Small intestine (tissue), 7 donors: ENCODE measurements around the gene LTBP4. TPM values are rescaled to one million over a fixed set of nuclear protein-coding genes. Genes with fewer than 3 reads are reported as not detected.

ENCODE experiments used
- DNase-seq, 2 donors: peaks; one replicate each; pipeline versions ENCODE4 v3.0.0 to v3.0.0-alpha.2; 2013
- FAIRE-seq: peaks from 2 replicates; lab custom pipeline; 2012; peaks lifted over from hg19 to GRCh38; lab: Jason Lieb, UNC
- H3K27ac ChIP-seq, 3 donors: one replicate each; pipeline ENCODE4 v1.5.1; 2013; ENCODE audit warnings: low read length in 2 of 3, mild to moderate bottlenecking in 2 of 3, control low read depth in 1 of 3, inconsistent platforms in 1 of 3, low read depth in 1 of 3, moderate library complexity in 1 of 3
- H3K27me3 ChIP-seq, 3 donors: one replicate each; pipeline ENCODE4 v1.6.1; 2013; ENCODE audit warnings: low read length in 3 of 3, inconsistent platforms in 1 of 3; ENCODE audit not compliant: control insufficient read depth in 3 of 3, insufficient read depth in 3 of 3
- H3K36me3 ChIP-seq, 3 donors: one replicate each; pipeline ENCODE4 v1.6.1; 2013; ENCODE audit warnings: low read length in 3 of 3, inconsistent platforms in 1 of 3, low read depth in 1 of 3, mild to moderate bottlenecking in 1 of 3, moderate library complexity in 1 of 3; ENCODE audit not compliant: control insufficient read depth in 3 of 3, insufficient read depth in 2 of 3
- H3K4me1 ChIP-seq, 3 donors: one replicate each; pipeline ENCODE4 v1.6.1; 2013; ENCODE audit warnings: low read length in 2 of 3, inconsistent platforms in 1 of 3, low read depth in 1 of 3, mild to moderate bottlenecking in 1 of 3, moderate library complexity in 1 of 3; ENCODE audit not compliant: control insufficient read depth in 3 of 3, insufficient read depth in 2 of 3
- H3K4me3 ChIP-seq, 3 donors: one replicate each; pipeline ENCODE4 v1.5.1; 2013; ENCODE audit warnings: low read length in 3 of 3, control low read depth in 1 of 3, inconsistent platforms in 1 of 3, low read depth in 1 of 3, mild to moderate bottlenecking in 1 of 3, moderate library complexity in 1 of 3
- H3K9me3 ChIP-seq, 2 donors: one replicate each; pipeline ENCODE4 v1.6.1; 2013; ENCODE audit warnings: low read depth in 1 of 2, low read length in 1 of 2; ENCODE audit not compliant: control insufficient read depth in 2 of 2, insufficient read depth in 1 of 2
- WGBS, 3 donors: extraction: QIAGEN DNeasy Blood & Tissue Kit; methylation state at CpG; one replicate each; pipeline ENCODE4 v1.1.7; 2013; 5-methylcytosine and 5-hydroxymethylcytosine counted together
- polyA plus RNA-seq, 4 donors: library from polyadenylated mRNA; stranded (reverse) in 3 of 4; unstranded in 1 of 4; fragments of 200-250 nt in 3 of 4; fragments of 120-200 nt in 1 of 4; gene quantifications; one replicate each; pipeline versions ENCODE4 v1.2.1 to v1.2.3, GENCODE V29; 2013
- donor health status: healthy with polysubstance abuse.
- donor health status: control.
- donor health status: control.
- donor health status: Bipolar disorder and iron deficiency.
- donor health status: healthy.

Gene LTBP4
- polyA plus RNA-seq, 4 donors = 63.3 to 222 (median 116) TPM

GRCh38 chr19:40667602-40668001, 66.4 kb downstream of the LTBP4 start:
- Histone ChIP-seq H3K4me3 (no peak overlapping the region), H3K9me3 (peaks cover 0 to 15% of the 10 kb centered on the region in 2 donors), H3K27ac (no peak overlapping the region), H3K4me1 (peaks cover 0 to 8% (median 5%) of the 10 kb centered on the region in 3 donors), H3K27me3 (peaks cover 0 to 10% (median 0%) of the 10 kb centered on the region in 3 donors), H3K36me3 (peaks cover 0 to 54% (median 8%) of the 10 kb centered on the region in 3 donors)
- no peak for DNase-seq
- 92 to 94% (median 92%) methylated on average over 11 to 14 of the region's 14 CpGs for WGBS, 3 donors
- FAIRE-seq = no peak

GRCh38 chr19:40668991-40669614, 67.9 kb downstream of the LTBP4 start:
- no peak for FAIRE-seq
- Histone ChIP-seq H3K27me3 (no peaks in the 10 kb centered on the region), H3K9me3 (peaks cover 0 to 15% of the 10 kb centered on the region in 2 donors), H3K27ac (no peak overlapping the region), H3K4me1 (peaks cover 0 to 2% (median 0%) of the 10 kb centered on the region in 3 donors), H3K4me3 (no peak overlapping the region), H3K36me3 (peaks cover 0 to 67% (median 8%) of the 10 kb centered on the region in 3 donors)
- no peak for DNase-seq
- WGBS, 3 donors = 87 to 95% (median 94%) methylated on average over 7 of the region's 7 CpGs

- Histone ChIP-seq H3K27me3 (no peaks in the 10 kb centered on the region), H3K4me3 (no peak overlapping the region), H3K9me3 (peaks cover 0 to 15% of the 10 kb centered on the region in 2 donors), H3K27ac (no peak overlapping the region), H3K4me1 (peaks cover 0 to 2% (median 0%) of the 10 kb centered on the region in 3 donors), H3K36me3 (peaks cover 0 to 83% (median 8%) of the 10 kb centered on the region in 3 donors)
- DNase-seq (no peak), FAIRE-seq (no peak)
- WGBS, 3 donors = 82 to 90% (median 89%) methylated on average over 9 of the region's 9 CpGs
These were observed 70.2 kb downstream of the LTBP4 start for GRCh38 chr19:40671404-40671803.

GRCh38 chr19:40672038-40672437, 70.9 kb downstream of the LTBP4 start:
- no peak for FAIRE-seq
- no peak for DNase-seq
- H3K9me3 ChIP-seq = peaks cover 0 to 15% of the 10 kb centered on the region in 2 donors
- peaks cover 0 to 85% (median 9%) of the 10 kb centered on the region in 3 donors for H3K36me3 ChIP-seq
- H3K4me1 ChIP-seq = no peaks in the 10 kb centered on the region
- WGBS, 3 donors = 82 to 88% (median 87%) methylated on average over 2 of the region's 2 CpGs
- H3K27ac ChIP-seq = no peak overlapping the region
- no peak overlapping the region for H3K4me3 ChIP-seq
- H3K27me3 ChIP-seq = no peaks in the 10 kb centered on the region

GRCh38 chr19:40672573-40673299, 71.6 kb downstream of the LTBP4 start:
- no peak for FAIRE-seq
- peaks cover 0 to 84% (median 11%) of the 10 kb centered on the region in 3 donors for H3K36me3 ChIP-seq
- 89 to 92% (median 90%) methylated on average over 7 of the region's 7 CpGs for WGBS, 3 donors

GRCh38 chr19:40673397-40673796, 72.2 kb downstream of the LTBP4 start:
- DNase-seq (no peak), FAIRE-seq (no peak)
- Histone ChIP-seq H3K4me3 (no peak overlapping the region), H3K36me3 (peaks cover 2 to 81% (median 11%) of the 10 kb centered on the region in 3 donors), H3K9me3 (peaks cover 0 to 15% of the 10 kb centered on the region in 2 donors), H3K27me3 (no peaks in the 10 kb centered on the region), H3K4me1 (no peaks in the 10 kb centered on the region), H3K27ac (no peak overlapping the region)
- 93 to 95% (median 94%) methylated on average over 10 to 11 of the region's 11 CpGs for whole genome bisulfite sequencing, 3 donors

More at GRCh38 chr19:40672573-40673299, 71.6 kb downstream of the LTBP4 start:
- DNase-seq = no peak
- Histone ChIP-seq H3K27ac (no peak overlapping the region), H3K4me1 (no peaks in the 10 kb centered on the region), H3K27me3 (no peaks in the 10 kb centered on the region), H3K4me3 (no peak overlapping the region), H3K9me3 (peaks cover 0 to 15% of the 10 kb centered on the region in 2 donors)

GRCh38 chr19:40674291-40674690, 73.1 kb downstream of the LTBP4 start:
- no peaks in the 10 kb centered on the region for H3K27me3 ChIP-seq
- peaks cover 0 to 10% of the 10 kb centered on the region in 2 donors for H3K9me3 ChIP-seq
- H3K4me1 ChIP-seq = no peaks in the 10 kb centered on the region
- no peak overlapping the region for H3K27ac ChIP-seq
- no peak for DNase-seq
- no peak for FAIRE-seq
- no peak overlapping the region for H3K4me3 ChIP-seq
- 81 to 86% (median 84%) methylated on average over 3 of the region's 3 CpGs for WGBS, 3 donors
- H3K36me3 ChIP-seq = peaks cover 2 to 84% (median 9%) of the 10 kb centered on the region in 3 donors

- H3K36me3 ChIP-seq = peaks cover 2 to 78% (median 4%) of the 10 kb centered on the region in 3 donors
- no peaks in the 10 kb centered on the region for H3K9me3 ChIP-seq
- no peak overlapping the region for H3K27ac ChIP-seq
- no peak overlapping the region for H3K4me3 ChIP-seq
- H3K27me3 ChIP-seq = no peaks in the 10 kb centered on the region
- DNase-seq = no peak
- WGBS, 3 donors = 95 to 96% (median 96%) methylated on average over 23 of the region's 23 CpGs
- no peaks in the 10 kb centered on the region for H3K4me1 ChIP-seq
- no peak for FAIRE-seq
These were observed 76.0 kb downstream of the LTBP4 start for GRCh38 chr19:40677156-40677555.
